Mucosa of stomach (tissue), 1 donor: ENCODE measurements around the gene ANKRD17.

Experiments
- H3K27me3 ChIP-seq: one replicate; pipeline ENCODE4 v1.7.0; 2013; ENCODE audit warnings: mild to moderate bottlenecking, low read length; ENCODE audit not compliant: control insufficient read depth, insufficient read depth
- H3K36me3 ChIP-seq: one replicate; pipeline ENCODE4 v1.7.0; 2013; ENCODE audit warnings: low read length; ENCODE audit not compliant: control insufficient read depth, insufficient read depth
- H3K4me1 ChIP-seq: one replicate; pipeline ENCODE4 v1.7.0; 2013; ENCODE audit warnings: mild to moderate bottlenecking, low read length; ENCODE audit not compliant: control insufficient read depth, insufficient read depth
- H3K4me3 ChIP-seq: one replicate; pipeline ENCODE4 v1.7.0; 2013; ENCODE audit warnings: low read length
- H3K9ac ChIP-seq: one replicate; pipeline ENCODE4 v1.7.0; 2013; ENCODE audit warnings: mild to moderate bottlenecking, low read length, moderate library complexity
- H3K9me3 ChIP-seq: one replicate; pipeline ENCODE4 v1.7.0; 2013; ENCODE audit warnings: mild to moderate bottlenecking, low read length, moderate library complexity; ENCODE audit not compliant: control insufficient read depth
- donor health status: Pancreatic carcinoma.

ANKRD17 gene

DNA sequence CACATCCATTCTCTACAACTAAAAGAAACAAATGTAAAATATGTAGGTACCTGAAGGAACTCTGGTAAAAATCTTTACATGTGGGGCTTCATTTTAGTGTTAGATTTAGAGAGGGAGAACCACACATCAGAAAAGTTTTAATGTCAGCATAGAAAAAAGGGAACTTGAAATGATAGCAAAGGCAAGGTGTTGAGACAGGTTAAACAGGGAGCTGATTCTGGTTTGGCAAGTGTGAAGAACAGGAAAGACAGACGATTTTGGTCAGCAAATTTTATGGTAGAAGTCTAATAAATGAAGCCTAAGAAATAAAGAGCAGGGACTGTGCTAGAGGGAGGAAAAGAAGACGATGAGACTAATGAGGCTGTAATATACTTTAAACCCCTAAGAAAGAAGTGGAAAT lies 121.5 kb downstream of the ANKRD17 start:
- Histone ChIP-seq H3K36me3 (no peaks in the 10 kb centered on the region), H3K4me1 (no peaks in the 10 kb centered on the region), H3K9ac (no peak overlapping the region), H3K27me3 (no peaks in the 10 kb centered on the region), H3K4me3 (no peak overlapping the region), H3K9me3 (no peaks in the 10 kb centered on the region)

DNA sequence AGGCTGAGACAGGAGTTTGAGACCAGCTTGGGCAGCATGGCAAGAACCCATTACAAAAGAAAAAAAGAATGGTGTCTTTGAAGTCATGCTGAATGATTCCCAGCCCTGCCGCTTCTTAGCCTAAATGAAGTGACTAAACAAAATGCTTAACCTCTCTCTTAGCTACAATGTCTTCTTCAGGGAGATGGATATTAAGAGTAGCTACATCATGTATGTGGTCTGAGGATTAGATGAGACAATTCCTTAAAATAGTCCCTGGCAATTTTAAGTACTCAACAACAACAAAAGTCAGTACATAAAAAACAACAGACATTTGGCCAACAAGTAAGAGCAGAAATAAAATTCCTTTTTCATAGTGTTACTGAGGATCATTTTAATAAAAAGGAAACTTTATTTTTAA lies 124.8 kb downstream of the ANKRD17 start:
- Histone ChIP-seq H3K9me3 (no peaks in the 10 kb centered on the region), H3K4me3 (no peak overlapping the region), H3K4me1 (no peaks in the 10 kb centered on the region), H3K9ac (no peak overlapping the region), H3K27me3 (no peaks in the 10 kb centered on the region), H3K36me3 (no peaks in the 10 kb centered on the region)

DNA sequence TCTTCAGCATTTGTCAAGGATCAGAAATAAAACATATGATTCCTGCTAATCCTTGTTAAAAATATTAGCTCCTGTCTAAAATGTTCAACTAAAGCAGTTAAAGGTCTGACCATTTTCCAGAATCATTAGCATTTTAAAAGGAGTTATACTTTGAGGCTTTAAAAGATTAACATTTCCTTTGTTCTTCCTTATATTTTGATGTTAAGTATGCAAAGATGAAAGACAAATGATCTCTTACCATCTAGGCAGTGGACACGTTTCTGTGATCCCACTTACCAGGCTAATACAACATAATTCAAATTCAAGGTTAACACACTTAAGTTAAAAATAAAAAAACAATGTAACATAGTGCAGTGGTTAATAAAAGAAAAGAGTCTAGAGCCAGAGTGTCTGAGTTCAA lies 127.3 kb downstream of the ANKRD17 start:
- H3K4me3 ChIP-seq = no peak overlapping the region
- no peaks in the 10 kb centered on the region for H3K36me3 ChIP-seq
- H3K9ac ChIP-seq = no peak overlapping the region
- H3K27me3 ChIP-seq = no peaks in the 10 kb centered on the region
- no peaks in the 10 kb centered on the region for H3K9me3 ChIP-seq
- no peaks in the 10 kb centered on the region for H3K4me1 ChIP-seq

DNA sequence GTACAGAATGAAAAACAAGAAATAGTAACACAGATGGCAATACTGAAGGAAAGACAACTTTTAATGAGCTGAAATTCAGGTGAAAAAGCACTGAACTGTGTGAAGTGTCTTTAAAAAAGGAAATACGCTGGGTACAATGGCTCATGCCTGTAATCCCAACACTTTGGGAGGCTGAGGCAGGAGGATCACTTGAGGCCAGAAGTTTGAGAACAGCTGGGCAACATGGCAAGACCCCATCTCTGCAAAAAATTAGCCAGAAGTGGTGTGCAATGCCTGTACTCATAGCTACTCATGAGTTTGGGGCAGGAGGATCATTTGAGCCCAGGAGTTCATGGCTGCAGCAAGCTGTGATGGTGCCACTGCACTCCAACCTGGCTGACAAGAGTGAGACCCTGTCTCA lies 129.3 kb downstream of the ANKRD17 start:
- Histone ChIP-seq H3K9me3 (no peaks in the 10 kb centered on the region), H3K4me1 (peaks cover 3% of the 10 kb centered on the region), H3K36me3 (no peaks in the 10 kb centered on the region), H3K27me3 (no peaks in the 10 kb centered on the region), H3K9ac (no peak overlapping the region), H3K4me3 (no peak overlapping the region)

DNA sequence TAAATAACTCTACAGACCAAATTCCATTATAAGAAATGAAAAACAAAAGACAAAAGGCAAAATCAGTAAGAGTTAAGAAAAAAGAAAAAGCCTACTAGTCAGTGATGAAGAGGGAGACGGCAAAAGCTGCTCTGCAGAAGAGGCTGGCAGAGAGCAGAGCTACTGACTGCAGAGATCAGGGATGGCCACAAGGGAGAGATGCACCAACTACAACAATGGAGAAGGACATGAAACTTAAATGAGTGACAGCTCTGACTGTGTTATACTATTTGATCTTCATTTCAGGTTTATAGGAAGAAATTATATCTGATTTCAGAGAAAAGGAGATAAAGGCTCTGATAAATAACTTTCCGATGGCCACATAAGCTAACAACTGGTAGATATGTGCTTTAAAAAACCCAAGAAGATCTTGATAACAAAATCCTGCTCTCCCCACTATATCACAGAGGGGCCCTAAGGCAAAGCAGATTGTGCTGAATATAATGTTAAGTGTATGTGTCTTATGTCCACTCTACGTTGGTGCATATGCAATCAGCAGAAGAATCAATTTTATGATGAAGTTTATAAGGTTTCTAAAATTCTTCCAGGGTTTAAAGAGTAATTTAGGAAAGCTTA lies 130.7 kb downstream of the ANKRD17 start:
- Histone ChIP-seq H3K36me3 (no peaks in the 10 kb centered on the region), H3K27me3 (no peaks in the 10 kb centered on the region), H3K9me3 (no peaks in the 10 kb centered on the region)

DNA sequence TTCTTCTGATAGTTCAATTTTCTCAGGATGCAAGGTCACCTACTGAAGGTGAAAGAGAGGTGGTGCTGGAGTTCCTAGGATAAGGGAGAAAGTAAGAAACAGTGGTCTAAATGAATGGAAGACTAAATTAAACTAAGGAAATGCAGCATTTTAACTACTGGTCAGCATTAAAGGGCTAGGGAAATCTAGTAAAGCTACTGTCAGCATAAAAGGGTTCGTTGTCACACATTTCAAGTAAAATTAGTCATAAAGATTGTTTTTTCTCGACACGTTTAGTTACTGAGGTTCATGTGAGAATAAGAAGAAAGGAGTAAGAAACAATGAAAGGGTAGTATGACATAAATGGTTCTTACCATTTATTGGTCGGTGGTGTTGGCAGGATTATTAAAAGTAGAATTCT lies 149.1 kb downstream of the ANKRD17 start:
- H3K36me3 ChIP-seq = peaks cover 4% of the 10 kb centered on the region
- no peaks in the 10 kb centered on the region for H3K27me3 ChIP-seq
- no peaks in the 10 kb centered on the region for H3K4me1 ChIP-seq
- H3K4me3 ChIP-seq = no peak overlapping the region
- no peaks in the 10 kb centered on the region for H3K9me3 ChIP-seq
- no peak overlapping the region for H3K9ac ChIP-seq

More for the DNA sequence above, 130.7 kb downstream of the ANKRD17 start:
- H3K9ac ChIP-seq = no peak overlapping the region
- H3K4me1 ChIP-seq = peaks cover 3% of the 10 kb centered on the region
- H3K4me3 ChIP-seq = no peak overlapping the region

DNA sequence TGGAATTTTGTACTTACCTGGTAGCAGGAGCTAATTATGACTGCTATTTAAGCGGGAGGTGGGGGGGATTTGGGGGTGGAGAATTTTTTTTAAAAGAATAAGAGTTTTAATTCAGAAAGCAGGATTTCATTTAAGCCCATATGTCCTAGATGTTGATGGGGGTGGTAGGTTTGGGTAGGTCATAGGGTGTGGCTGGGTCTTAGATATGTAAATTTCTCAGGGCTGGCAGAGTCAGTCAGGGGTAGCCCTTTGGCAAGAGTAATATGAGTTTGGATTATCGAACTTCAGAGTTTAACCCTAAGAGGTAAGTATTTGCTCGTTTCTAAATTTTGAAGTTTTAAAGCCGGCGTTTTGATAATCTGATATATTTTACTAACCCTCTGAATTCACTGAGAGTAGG lies 153.9 kb downstream of the ANKRD17 start:
- Histone ChIP-seq H3K9me3 (no peaks in the 10 kb centered on the region), H3K9ac (no peak overlapping the region), H3K4me3 (no peak overlapping the region), H3K27me3 (no peaks in the 10 kb centered on the region), H3K4me1 (peaks cover 4% of the 10 kb centered on the region), H3K36me3 (peaks cover 4% of the 10 kb centered on the region)

DNA sequence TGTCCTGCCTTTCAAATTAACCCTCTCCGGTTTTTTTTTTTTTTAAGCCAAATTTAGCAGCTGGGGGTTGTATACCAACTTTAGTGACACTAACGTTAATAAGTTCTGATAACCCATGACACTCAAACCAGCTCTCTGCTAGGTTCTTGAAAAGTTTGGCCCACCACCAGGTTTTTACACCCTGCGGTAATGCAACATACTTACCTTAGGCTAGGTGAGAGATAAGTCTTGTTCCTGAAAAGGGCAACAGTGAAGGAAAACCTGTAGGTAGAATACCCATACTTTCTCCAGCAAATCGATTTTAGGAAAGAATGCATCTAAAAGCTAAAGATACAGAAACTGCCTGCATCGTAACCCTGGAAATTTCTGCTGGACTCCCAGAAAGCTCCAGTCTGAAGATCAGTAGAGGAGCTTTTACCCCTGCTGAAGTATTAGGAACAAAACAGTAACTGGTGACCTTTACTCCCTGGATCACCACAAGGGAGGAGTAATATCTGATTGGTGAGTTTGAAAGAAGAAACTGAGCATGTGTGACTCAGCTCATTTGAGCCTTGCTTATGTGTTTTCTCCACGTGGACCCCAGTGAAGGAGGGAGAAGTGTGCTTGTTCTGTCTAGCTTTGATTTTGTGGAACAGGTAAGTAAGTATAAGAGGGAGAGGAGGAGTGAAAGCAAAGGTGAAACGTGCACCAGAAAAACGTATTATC lies 154.6 kb downstream of the ANKRD17 start:
- H3K4me1 ChIP-seq = peaks cover 4% of the 10 kb centered on the region

DNA sequence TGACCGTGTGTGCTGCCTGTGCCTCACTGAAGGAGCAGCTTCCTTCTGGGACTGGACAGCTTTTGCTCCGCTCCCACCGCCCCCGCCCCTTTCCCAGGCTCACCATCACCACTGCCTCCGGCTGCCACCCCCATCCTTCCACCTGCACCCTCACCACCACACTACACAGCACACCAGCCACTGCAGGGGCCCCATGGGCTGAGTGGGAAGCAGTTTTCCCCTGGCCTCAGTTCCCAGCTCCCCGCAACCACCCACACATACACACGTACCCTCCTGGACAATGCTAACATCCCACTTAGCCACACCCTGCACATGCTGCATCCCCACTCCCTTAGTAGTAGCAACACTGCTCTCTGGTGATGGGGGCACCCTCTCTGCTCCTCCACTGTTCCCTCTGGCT lies 159.5 kb downstream of the ANKRD17 start:
- H3K4me1 ChIP-seq = peaks cover under 1% of the 10 kb centered on the region
- no peaks in the 10 kb centered on the region for H3K36me3 ChIP-seq
- H3K27me3 ChIP-seq = no peaks in the 10 kb centered on the region
- no peak overlapping the region for H3K4me3 ChIP-seq
- no peak overlapping the region for H3K9ac ChIP-seq
- no peaks in the 10 kb centered on the region for H3K9me3 ChIP-seq

More for the DNA sequence above, 154.6 kb downstream of the ANKRD17 start:
- H3K27me3 ChIP-seq = no peaks in the 10 kb centered on the region
- no peak overlapping the region for H3K4me3 ChIP-seq
- H3K9me3 ChIP-seq = no peaks in the 10 kb centered on the region
- peaks cover 4% of the 10 kb centered on the region for H3K36me3 ChIP-seq
- no peak overlapping the region for H3K9ac ChIP-seq

DNA sequence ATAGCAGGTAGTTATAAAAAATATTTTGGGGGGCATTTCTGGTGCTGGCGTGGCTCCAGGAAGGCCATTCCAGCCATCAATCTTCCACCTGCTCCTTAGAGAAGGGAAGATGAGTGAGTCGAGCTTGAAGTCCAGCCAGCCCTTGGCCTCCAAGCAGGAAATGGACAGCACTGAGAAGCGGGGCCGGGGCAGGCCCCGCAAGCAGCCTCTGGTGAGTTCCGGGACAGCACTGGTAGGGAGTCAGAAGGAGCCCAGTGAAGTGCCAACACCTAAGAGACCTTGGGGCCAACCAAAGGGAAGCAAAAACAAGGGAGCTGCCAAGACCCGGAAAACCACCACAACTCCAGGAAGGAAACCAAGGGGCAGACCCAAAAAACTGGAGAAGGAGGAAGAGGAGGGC lies 159.9 kb downstream of the ANKRD17 start:
- no peaks in the 10 kb centered on the region for H3K9me3 ChIP-seq
- no peaks in the 10 kb centered on the region for H3K27me3 ChIP-seq
- H3K4me1 ChIP-seq = no peaks in the 10 kb centered on the region
- H3K4me3 ChIP-seq = no peak overlapping the region
- H3K36me3 ChIP-seq = no peaks in the 10 kb centered on the region
- H3K9ac ChIP-seq = no peak overlapping the region

DNA sequence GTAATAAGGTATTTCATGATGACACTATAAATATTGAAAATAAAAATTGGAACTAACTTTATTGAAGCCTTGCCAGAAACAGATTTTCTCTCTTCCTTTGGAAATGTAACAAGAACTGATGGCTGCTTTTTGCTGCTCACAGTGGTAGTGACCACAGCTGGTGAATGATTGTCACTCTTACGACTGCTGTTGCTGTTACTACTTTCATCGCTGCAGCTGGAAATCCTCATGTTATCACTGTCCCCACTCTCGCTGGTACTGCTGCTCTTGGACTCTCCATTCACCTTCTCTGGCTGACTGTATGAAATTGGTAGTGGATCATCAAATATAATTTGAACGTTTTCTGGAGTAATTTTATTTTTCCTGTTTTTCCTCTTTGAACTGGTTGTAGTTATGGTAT lies 160.6 kb downstream of the ANKRD17 start:
- Histone ChIP-seq H3K4me3 (no peak overlapping the region), H3K9ac (no peak overlapping the region), H3K27me3 (no peaks in the 10 kb centered on the region), H3K36me3 (no peaks in the 10 kb centered on the region), H3K4me1 (no peaks in the 10 kb centered on the region), H3K9me3 (no peaks in the 10 kb centered on the region)

DNA sequence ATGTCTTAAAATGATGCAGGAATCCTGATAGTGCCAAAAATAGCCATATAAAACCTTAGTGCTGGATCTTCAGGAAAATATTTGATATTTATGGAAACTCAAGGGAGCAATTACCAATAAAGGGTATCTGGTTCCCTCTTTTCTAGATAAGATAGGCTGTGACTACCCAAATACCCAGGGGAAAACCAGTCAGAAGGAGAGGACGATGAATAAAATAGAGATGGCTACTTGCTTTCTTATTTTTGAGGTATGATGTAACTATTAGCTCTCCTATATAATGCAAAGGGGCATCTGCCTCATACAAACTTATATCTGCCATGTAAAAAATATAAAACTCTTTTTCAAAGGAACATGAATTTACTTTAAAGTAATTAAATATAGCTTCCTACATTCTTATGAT lies 165.7 kb downstream of the ANKRD17 start:
- no peak overlapping the region for H3K9ac ChIP-seq
- no peak overlapping the region for H3K4me3 ChIP-seq
- H3K9me3 ChIP-seq = no peaks in the 10 kb centered on the region
- no peaks in the 10 kb centered on the region for H3K4me1 ChIP-seq
- no peaks in the 10 kb centered on the region for H3K27me3 ChIP-seq
- H3K36me3 ChIP-seq = no peaks in the 10 kb centered on the region
